MCF 10A (cell line): ENCODE data around the gene HOXC5. TPM values are rescaled to one million over a fixed set of nuclear protein-coding genes. Genes with fewer than 3 reads are reported as not detected.

Experiments
- BruUV-seq: library from RNA; stranded (reverse); fragments of 400-500 nt; replicated peaks from 2 replicates; lab custom pipeline; 2021; lab: Mats Ljungman, UMichigan
- CTCF ChIA-PET: fragments of 300-600 bp; sonication (Branson Sonifier 250); formaldehyde crosslinking; extraction: SDS; loops from one replicate; lab custom pipeline; 2021; ENCODE audit warnings: antibody characterized with exemption, inconsistent platforms; lab: Yijun Ruan, JAX
- POLR2A ChIA-PET: fragments of 300-600, 350-650 bp; sonication (Branson Sonifier 250); formaldehyde crosslinking; extraction: SDS; loops from one replicate; lab custom pipeline; 2020; ENCODE audit warnings: antibody characterized with exemption, inconsistent platforms; lab: Yijun Ruan, JAX
- DNase-seq: peaks from one replicate; pipeline ENCODE4 v3.0.0-alpha.2; 2018; ENCODE audit not compliant: unreplicated experiment
- H3K27ac Mint-ChIP-seq: one replicate; pipeline ENCODE4 v1.8.0; 2022; ENCODE audit warnings: mild to moderate bottlenecking, low read depth, mixed read lengths; ENCODE audit not compliant: unreplicated experiment
- H3K27me3 Mint-ChIP-seq: one replicate; pipeline ENCODE4 v1.8.0; 2022; ENCODE audit warnings: mixed read lengths; ENCODE audit not compliant: insufficient read depth, unreplicated experiment
- H3K36me3 Mint-ChIP-seq: one replicate; pipeline ENCODE4 v1.8.0; 2022; ENCODE audit warnings: mild to moderate bottlenecking, moderate library complexity, mixed read lengths; ENCODE audit not compliant: insufficient read depth, unreplicated experiment
- H3K4me1 Mint-ChIP-seq: one replicate; pipeline ENCODE4 v1.8.0; 2022; ENCODE audit warnings: mixed read lengths; ENCODE audit not compliant: insufficient read depth, unreplicated experiment
- H3K4me3 Mint-ChIP-seq: one replicate; pipeline ENCODE4 v1.8.0; 2022; ENCODE audit warnings: mild to moderate bottlenecking, moderate library complexity, mixed read lengths; ENCODE audit not compliant: unreplicated experiment
- H3K9me3 Mint-ChIP-seq: one replicate; pipeline ENCODE4 v1.8.0; 2022; ENCODE audit warnings: mixed read lengths; ENCODE audit not compliant: unreplicated experiment
- CTCF ChIP-seq: fragments of 200-600 bp; IDR thresholded peaks from one replicate; pipeline ENCODE4 v1.8.0; 2022; ENCODE audit warnings: antibody characterized with exemption, mild to moderate bottlenecking; ENCODE audit not compliant: unreplicated experiment
- intact Hi-C: fragments of 100-400 bp; cut with micrococcal nuclease; formaldehyde crosslinking; loops from 2 replicates; pipeline ENCODE4 v1.14.1; 2022
- total RNA-seq: library from RNA; stranded (reverse); gene quantifications from 2 replicates; pipeline ENCODE4 v1.2.3, GENCODE V29; 2022

HOXC5 gene
- total RNA-seq, 1 experiment from 2014 or later: not detected

GRCh38 chr12:54002278-54002914 lies 30.5 kb upstream of the HOXC5 start:
- peaks cover 16% of the 10 kb centered on the region for H3K4me1 Mint-ChIP-seq
- ChIA-PET CTCF (interaction anchor here (0.6 to 12.4 kb wide), 7 partner anchors 30 to 214 kb away, joined by 3 to 200 read pairs (median 6); partner anchors contain the start of gene HOXC5), POLR2A (interaction anchor here (1.2 to 1.4 kb wide), 2 partner anchors 14 to 187 kb away, joined by 4 read pairs; partner anchors contain the start of gene SMUG1)
- no peaks in the 10 kb centered on the region for H3K27me3 Mint-ChIP-seq
- intact Hi-C loops: loop anchor here (10.0 kb wide), 1 partner anchor 362 kb away; the partner anchor contains the start of gene GPR84
- H3K27ac Mint-ChIP-seq: peak overlapping the region; percentile 97
- H3K36me3 Mint-ChIP-seq: peaks cover 9% of the 10 kb centered on the region
- H3K9me3 Mint-ChIP-seq: no peaks in the 10 kb centered on the region
- no TSS peak for BruUV-seq
- H3K4me3 Mint-ChIP-seq: no peak overlapping the region
- TF ChIP-seq CTCF: no peak
- DNase-seq: no peak

DNA sequence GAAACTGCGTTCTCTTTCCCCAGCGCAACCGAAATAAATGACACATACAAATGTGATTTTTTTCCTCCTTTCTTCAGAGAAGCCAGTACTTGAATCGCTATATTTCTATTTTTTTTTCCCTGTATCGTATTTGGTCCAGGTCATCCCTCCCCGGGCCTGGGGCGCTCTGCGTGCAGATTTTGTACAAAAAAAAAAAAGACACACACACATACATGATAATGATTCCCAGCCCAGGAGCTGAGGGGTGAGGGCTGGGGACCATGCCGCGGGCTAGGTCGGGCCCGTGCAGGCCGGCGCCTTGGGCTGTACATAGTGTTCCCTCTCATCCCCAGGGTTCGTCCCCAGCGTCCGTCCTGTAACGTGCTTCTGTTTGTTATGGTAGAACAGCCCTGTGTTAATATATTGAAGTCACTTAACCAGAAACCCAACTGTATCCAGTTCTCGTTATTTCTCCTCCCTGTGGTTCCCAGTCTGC lies 29.9 kb upstream of the HOXC5 start:
- POLR2A ChIA-PET: interaction anchor here (0.9 kb wide), 1 partner anchor 199 kb away, joined by 4 read pairs; no protein-coding TSS in a partner anchor
- peaks cover 9% of the 10 kb centered on the region for H3K36me3 Mint-ChIP-seq

DNA sequence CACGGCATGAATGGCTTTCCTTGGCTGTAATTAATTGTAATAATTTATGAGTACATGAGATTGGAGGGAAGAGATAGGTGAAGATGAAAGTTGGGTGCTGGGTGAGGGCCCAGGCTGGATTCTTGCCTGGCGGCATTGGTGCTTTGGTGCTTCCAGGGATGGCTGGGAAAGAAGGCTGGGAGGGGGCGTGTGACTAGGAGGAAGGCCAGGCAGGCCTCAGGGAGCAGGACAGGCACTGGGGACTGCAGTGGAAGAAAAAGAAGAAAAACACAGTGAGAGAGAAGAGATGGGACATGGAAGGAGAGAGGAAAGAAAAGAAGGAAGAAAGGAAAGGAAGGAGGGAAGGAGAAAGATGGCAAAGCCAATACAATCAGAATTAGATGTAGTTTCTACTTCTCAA lies 29.2 kb upstream of the HOXC5 start:
- no peaks in the 10 kb centered on the region for H3K9me3 Mint-ChIP-seq
- POLR2A ChIA-PET: interaction anchor here (0.8 to 0.9 kb wide), 2 partner anchors 65 to 198 kb away, joined by 4 read pairs; partner anchors contain the start of gene HOXC13
- no peaks in the 10 kb centered on the region for H3K27me3 Mint-ChIP-seq
- BruUV-seq: no TSS peak
- H3K27ac Mint-ChIP-seq: peak overlapping the region; percentile 3
- DNase-seq: no peak
- peaks cover 19% of the 10 kb centered on the region for H3K4me1 Mint-ChIP-seq
- CTCF ChIA-PET: interaction anchor here (0.9 to 12.4 kb wide), 7 partner anchors 18 to 257 kb away, joined by 3 to 200 read pairs (median 7); partner anchors contain the start of gene SMUG1
- TF ChIP-seq CTCF: no peak
- intact Hi-C loops: loop anchor here (10.0 kb wide), 1 partner anchor 361 kb away; the partner anchor contains the start of gene GPR84
- peaks cover 9% of the 10 kb centered on the region for H3K36me3 Mint-ChIP-seq
- no peak overlapping the region for H3K4me3 Mint-ChIP-seq

More for the DNA sequence above, 29.9 kb upstream of the HOXC5 start:
- no peak for DNase-seq
- intact Hi-C loops: loop anchor here (10.0 kb wide), 1 partner anchor 362 kb away; the partner anchor contains the start of gene GPR84
- H3K9me3 Mint-ChIP-seq: no peaks in the 10 kb centered on the region
- no TSS peak for BruUV-seq
- CTCF ChIA-PET: interaction anchor here (0.9 to 12.4 kb wide), 7 partner anchors 30 to 213 kb away, joined by 3 to 200 read pairs (median 7); partner anchors contain the start of genes HOXC5 and SMUG1
- no peaks in the 10 kb centered on the region for H3K27me3 Mint-ChIP-seq
- no peak for TF ChIP-seq CTCF
- peaks cover 16% of the 10 kb centered on the region for H3K4me1 Mint-ChIP-seq
- no peak overlapping the region for H3K4me3 Mint-ChIP-seq
- no peak overlapping the region for H3K27ac Mint-ChIP-seq
